HepG2 (cell line): ENCODE measurements around the gene ABCA8. TPM values are rescaled to one million over a fixed set of nuclear protein-coding genes. Genes with fewer than 3 reads are reported as not detected.

Experiments used
- ATAC-seq: fragments of 200-7000 bp; cut with Tn5 transposase; 3 replicates; pipeline ENCODE4 v1.9.1; 2020; ENCODE audit warnings: mild to moderate bottlenecking, moderate library complexity
- BruUV-seq: library from RNA; stranded (reverse); fragments of 400-500 nt; replicated peaks from 2 replicates; lab custom pipeline; 2021; lab: Mats Ljungman, UMichigan
- CTCF ChIA-PET: fragments of 300-600 bp; formaldehyde crosslinking; extraction: SDS; loops from one replicate; lab custom pipeline; 2021; ENCODE audit warnings: low total read pairs, inconsistent platforms, low intra/inter-chr PET ratio; lab: Yijun Ruan, JAX
- POLR2A ChIA-PET: fragments of 350-600 bp; sonication (Branson Sonifier 250); formaldehyde crosslinking; loops from one replicate; lab custom pipeline; 2020; ENCODE audit warnings: antibody characterized with exemption, inconsistent platforms; lab: Yijun Ruan, JAX
- DNase-seq: peaks from one replicate; pipeline ENCODE4 v3.0.0-alpha.2; 2015; ENCODE audit warnings: low spot score
- FAIRE-seq: peaks from 3 replicates; lab custom pipeline; 2011; peaks lifted over from hg19 to GRCh38; lab: Jason Lieb, UNC
- H2AFZ ChIP-seq: one replicate; pipeline ENCODE4 v1.6.1; 2011; ENCODE audit warnings: low read length, inconsistent platforms
- H3K27ac ChIP-seq: fragments of 300-600 bp; 3 replicates; pipeline ENCODE4 v1.8.0; 2011; ENCODE audit warnings: mixed run types, mild to moderate bottlenecking, mixed read lengths, low read length, inconsistent platforms; ENCODE audit not compliant: insufficient read depth; ENCODE audit errors: extremely low read length
- H3K27me3 ChIP-seq, 2 experiments: fragments of 200-600 bp in 1 of 2; 2 replicates in 1 of 2; 3 replicates in 1 of 2; pipeline versions ENCODE4 v1.6.0 to v1.8.0; 2011; ENCODE audit warnings: low read length in 2 of 2, mild to moderate bottlenecking in 2 of 2, moderate library complexity in 2 of 2, inconsistent platforms in 1 of 2; ENCODE audit not compliant: insufficient read depth in 2 of 2, control insufficient read depth in 1 of 2
- H3K36me3 ChIP-seq, 2 experiments: fragments of 200-600 bp in 1 of 2; replicated peaks in 1 of 2; 2 replicates in 1 of 2; 3 replicates in 1 of 2; pipeline versions ENCODE4 v1.5.1 to v1.8.0; 2011; ENCODE audit warnings: low read length in 2 of 2, inconsistent platforms in 1 of 2; ENCODE audit not compliant: insufficient read depth in 2 of 2, control insufficient read depth in 1 of 2
- H3K4me1 ChIP-seq: 2 replicates; pipeline ENCODE4 v1.5.1; 2012; ENCODE audit warnings: low read length, inconsistent platforms; ENCODE audit not compliant: insufficient read depth
- H3K4me2 ChIP-seq: 2 replicates; pipeline ENCODE4 v1.6.0; 2011; ENCODE audit warnings: low read depth, low read length, inconsistent platforms
- H3K4me3 ChIP-seq, 3 experiments: fragments of 200-600 bp in 1 of 3; sonication (generic), shearing (Covaris generic) in 1 of 3; replicated peaks in 1 of 3; 2 replicates each; pipeline ENCODE4 v1.5.1; 2011 to 2016; ENCODE audit warnings: low read length in 3 of 3, inconsistent platforms in 2 of 3, low read depth in 2 of 3, mild to moderate bottlenecking in 2 of 3, control low read depth in 1 of 3, mixed read lengths in 1 of 3; ENCODE audit not compliant: insufficient read depth in 1 of 3
- H3K79me2 ChIP-seq: one replicate; pipeline ENCODE4 v1.6.1; 2011; ENCODE audit warnings: low read length, inconsistent platforms; ENCODE audit not compliant: insufficient read depth
- H3K9ac ChIP-seq: 2 replicates; pipeline ENCODE4 v1.6.0; 2011; ENCODE audit warnings: mild to moderate bottlenecking, low read depth, low read length, inconsistent platforms; ENCODE audit not compliant: insufficient read depth
- H3K9me3 ChIP-seq: 2 replicates; pipeline ENCODE4 v1.5.1; 2012; ENCODE audit warnings: mild to moderate bottlenecking, low read length
- H4K20me1 ChIP-seq: 2 replicates; pipeline ENCODE4 v1.6.0; 2011; ENCODE audit warnings: inconsistent platforms, mild to moderate bottlenecking, low read length, moderate library complexity; ENCODE audit not compliant: insufficient read depth
- FOXA3 ChIP-seq: IDR thresholded peaks from 2 replicates; pipeline ENCODE4 v1.6.1; 2016; ENCODE audit warnings: missing genetic modification reagents, missing compliant biosample characterization
- FOXP1 ChIP-seq, 2 experiments: fragments of 450-650 bp in 1 of 2; IDR thresholded peaks; 2 replicates each; pipeline ENCODE4 v1.6.1; 2017 to 2018; ENCODE audit warnings: antibody characterized with exemption in 1 of 2
- ZNF652 ChIP-seq: IDR thresholded peaks from 2 replicates; pipeline ENCODE4 v1.6.1; 2016; ENCODE audit warnings: low read depth, borderline replicate concordance
- ZNF772 ChIP-seq: sonication (generic); formaldehyde crosslinking; IDR thresholded peaks from 2 replicates; pipeline ENCODE4 v1.5.0; 2020; ENCODE audit warnings: mild to moderate bottlenecking, missing genetic modification reagents
- WGBS: methylation state at CpG from one replicate; pipeline ENCODE4 v1.1.6; 2017; ENCODE audit warnings: low lambda C conversion rate; 5-methylcytosine and 5-hydroxymethylcytosine counted together
- in situ Hi-C: cut with HindIII; loops from 2 replicates; pipeline ENCODE4 v1.10.0; 2017; ENCODE audit warnings: low pct_unique_long_range_greater_than_20kb; ENCODE audit not compliant: extremely low pct_ligation_motif_present
- intact Hi-C: fragments of 100-400 bp; cut with micrococcal nuclease; formaldehyde crosslinking; loops from one replicate; pipeline ENCODE4 v1.10.0; 2022; ENCODE audit not compliant: unreplicated experiment
- polyA plus RNA-seq, 8 experiments: library from polyadenylated mRNA; depleted of rRNA in 3 of 8; stranded (reverse) in 7 of 8; unstranded in 1 of 8; fragments of >200 nt; fragmentation: Illumina TruSeq in 4 of 8; extraction: Trizol in 4 of 8; gene quantifications; 2 replicates each; pipeline versions ENCODE4 v1.2.1 to v1.2.3, GENCODE V29; 2011 to 2016; ENCODE audit warnings: low read depth in 4 of 8, missing spikeins in 1 of 8, mixed read lengths in 1 of 8; ENCODE audit not compliant: insufficient read depth in 1 of 8
- total RNA-seq, 5 experiments: library from RNA; depleted of rRNA; stranded (reverse); fragments of >200 nt; fragmentation: Illumina TruSeq; extraction: Trizol; gene quantifications; 2 replicates each; pipeline ENCODE4 v1.2.3, GENCODE V29; 2016; ENCODE audit warnings: low read depth in 1 of 5
- TF ChIP-seq, protein P1 (sequence below): sonication (generic); formaldehyde crosslinking; IDR thresholded peaks from 2 replicates; pipeline ENCODE4 v1.4.0; 2020; ENCODE audit warnings: missing genetic modification reagents
- TF ChIP-seq, protein P2 (sequence below): sonication (generic); formaldehyde crosslinking; IDR thresholded peaks from 2 replicates; pipeline ENCODE4 v1.9.0; 2021; ENCODE audit warnings: missing genetic modification reagents, borderline replicate concordance

Gene ABCA8
- total and polyA plus RNA-seq, 2 of the 13 experiments (the other 11 are each of a cell fraction or from before 2014, with no cell fraction given): 0.05 to 0.18 TPM

DNA sequence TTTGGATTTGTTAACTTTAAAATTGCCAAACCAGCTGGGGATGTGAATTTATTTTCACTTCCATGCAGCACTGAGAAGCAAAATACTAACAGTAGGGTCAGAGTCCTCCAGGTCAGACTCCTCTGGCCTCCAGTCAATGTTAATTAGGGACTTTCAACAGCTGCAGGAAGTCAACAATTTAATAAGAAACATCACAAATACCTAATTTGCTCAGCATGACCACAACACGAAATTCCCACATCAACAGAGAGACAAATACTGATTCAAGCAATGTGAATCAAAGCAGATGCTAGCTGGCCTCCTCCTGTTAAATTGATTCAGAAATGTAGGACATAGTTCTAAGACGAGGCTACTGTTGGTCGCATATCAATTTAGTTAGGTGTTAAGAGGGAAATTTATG, 111.7 kb downstream of the ABCA8 start (continued):
- TF ChIP-seq, protein P1, sequence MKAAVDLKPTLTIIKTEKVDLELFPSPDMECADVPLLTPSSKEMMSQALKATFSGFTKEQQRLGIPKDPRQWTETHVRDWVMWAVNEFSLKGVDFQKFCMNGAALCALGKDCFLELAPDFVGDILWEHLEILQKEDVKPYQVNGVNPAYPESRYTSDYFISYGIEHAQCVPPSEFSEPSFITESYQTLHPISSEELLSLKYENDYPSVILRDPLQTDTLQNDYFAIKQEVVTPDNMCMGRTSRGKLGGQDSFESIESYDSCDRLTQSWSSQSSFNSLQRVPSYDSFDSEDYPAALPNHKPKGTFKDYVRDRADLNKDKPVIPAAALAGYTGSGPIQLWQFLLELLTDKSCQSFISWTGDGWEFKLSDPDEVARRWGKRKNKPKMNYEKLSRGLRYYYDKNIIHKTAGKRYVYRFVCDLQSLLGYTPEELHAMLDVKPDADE (CRISPR knock-in tag): no peak
- TF ChIP-seq FOXP1 (IDR thresholded peaks at IDR 0.05) (no peak), FOXP1 (CRISPR knock-in tag; IDR thresholded peaks at IDR 0.05) (0 out of 2 replicates have a peak, but pooled peaks have one; percentile 13), ZNF652 (CRISPR knock-in tag) (peak; percentile 9; the same call in 1 of the 2 replicates)
- TF ChIP-seq, protein P2, sequence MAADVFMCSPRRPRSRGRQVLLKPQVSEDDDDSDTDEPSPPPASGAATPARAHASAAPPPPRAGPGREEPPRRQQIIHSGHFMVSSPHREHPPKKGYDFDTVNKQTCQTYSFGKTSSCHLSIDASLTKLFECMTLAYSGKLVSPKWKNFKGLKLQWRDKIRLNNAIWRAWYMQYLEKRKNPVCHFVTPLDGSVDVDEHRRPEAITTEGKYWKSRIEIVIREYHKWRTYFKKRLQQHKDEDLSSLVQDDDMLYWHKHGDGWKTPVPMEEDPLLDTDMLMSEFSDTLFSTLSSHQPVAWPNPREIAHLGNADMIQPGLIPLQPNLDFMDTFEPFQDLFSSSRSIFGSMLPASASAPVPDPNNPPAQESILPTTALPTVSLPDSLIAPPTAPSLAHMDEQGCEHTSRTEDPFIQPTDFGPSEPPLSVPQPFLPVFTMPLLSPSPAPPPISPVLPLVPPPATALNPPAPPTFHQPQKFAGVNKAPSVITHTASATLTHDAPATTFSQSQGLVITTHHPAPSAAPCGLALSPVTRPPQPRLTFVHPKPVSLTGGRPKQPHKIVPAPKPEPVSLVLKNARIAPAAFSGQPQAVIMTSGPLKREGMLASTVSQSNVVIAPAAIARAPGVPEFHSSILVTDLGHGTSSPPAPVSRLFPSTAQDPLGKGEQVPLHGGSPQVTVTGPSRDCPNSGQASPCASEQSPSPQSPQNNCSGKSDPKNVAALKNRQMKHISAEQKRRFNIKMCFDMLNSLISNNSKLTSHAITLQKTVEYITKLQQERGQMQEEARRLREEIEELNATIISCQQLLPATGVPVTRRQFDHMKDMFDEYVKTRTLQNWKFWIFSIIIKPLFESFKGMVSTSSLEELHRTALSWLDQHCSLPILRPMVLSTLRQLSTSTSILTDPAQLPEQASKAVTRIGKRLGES: no peak

DNA sequence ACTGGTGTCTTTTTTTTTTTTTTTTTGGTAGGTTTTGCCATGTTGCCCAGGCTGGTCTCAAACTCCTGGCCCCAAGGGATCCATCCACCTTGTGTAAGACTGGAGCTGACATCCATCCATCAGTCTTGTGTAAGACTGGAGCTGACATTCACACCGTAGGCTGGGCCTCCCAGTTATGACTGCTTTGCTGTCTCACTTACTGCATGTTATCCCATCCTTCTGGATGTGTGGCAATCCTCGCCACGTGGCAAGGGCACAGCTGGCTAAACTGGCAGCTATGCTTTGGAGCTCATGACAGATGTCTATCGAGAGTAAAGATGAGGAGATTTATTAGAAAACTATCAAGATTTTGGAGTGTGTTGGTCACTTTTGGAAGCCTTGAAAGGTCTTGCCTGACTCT, 115.1 kb downstream of the ABCA8 start:
- DNase-seq (no peak), ATAC-seq (no peak), FAIRE-seq (no peak)
- Histone ChIP-seq H3K4me1 (peaks cover 11% of the 10 kb centered on the region), H3K79me2 (no peaks in the 10 kb centered on the region), H3K36me3 (no peaks in the 10 kb centered on the region), H3K4me3 (no peak overlapping the region), H2AFZ (no peak overlapping the region), H3K9me3 (no peaks in the 10 kb centered on the region), H3K4me2 (no peak overlapping the region), H3K9ac (no peak overlapping the region), H4K20me1 (no peaks in the 10 kb centered on the region), H3K27me3 (no peaks in the 10 kb centered on the region; a peak in 1 of 5 replicates), H3K27ac (no peak overlapping the region)
- ChIA-PET CTCF (no interaction called here), POLR2A (interaction anchor here (1.0 kb wide), 1 partner anchor 19 kb away, joined by 3 read pairs; no protein-coding TSS in a partner anchor)
- TF ChIP-seq ZNF772 (CRISPR knock-in tag) (no peak), FOXA3 (no peak)
- intact Hi-C loops: no loop called here
- BruUV-seq: no TSS peak
- in situ Hi-C loops: no loop called here
- 36% methylated on average over 4 of the region's 4 CpGs for WGBS
